ENCODE measurements around the gene MND1.

GRCh38 chr4:153314915-153315314, 29.6 kb upstream of the MND1 start:
- TF ChIP-seq, protein P1, sequence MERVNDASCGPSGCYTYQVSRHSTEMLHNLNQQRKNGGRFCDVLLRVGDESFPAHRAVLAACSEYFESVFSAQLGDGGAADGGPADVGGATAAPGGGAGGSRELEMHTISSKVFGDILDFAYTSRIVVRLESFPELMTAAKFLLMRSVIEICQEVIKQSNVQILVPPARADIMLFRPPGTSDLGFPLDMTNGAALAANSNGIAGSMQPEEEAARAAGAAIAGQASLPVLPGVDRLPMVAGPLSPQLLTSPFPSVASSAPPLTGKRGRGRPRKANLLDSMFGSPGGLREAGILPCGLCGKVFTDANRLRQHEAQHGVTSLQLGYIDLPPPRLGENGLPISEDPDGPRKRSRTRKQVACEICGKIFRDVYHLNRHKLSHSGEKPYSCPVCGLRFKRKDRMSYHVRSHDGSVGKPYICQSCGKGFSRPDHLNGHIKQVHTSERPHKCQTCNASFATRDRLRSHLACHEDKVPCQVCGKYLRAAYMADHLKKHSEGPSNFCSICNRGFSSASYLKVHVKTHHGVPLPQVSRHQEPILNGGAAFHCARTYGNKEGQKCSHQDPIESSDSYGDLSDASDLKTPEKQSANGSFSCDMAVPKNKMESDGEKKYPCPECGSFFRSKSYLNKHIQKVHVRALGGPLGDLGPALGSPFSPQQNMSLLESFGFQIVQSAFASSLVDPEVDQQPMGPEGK (CRISPR knock-in tag; IDR thresholded peaks at IDR 0.05; ENCODE audit: borderline replicate concordance) = no peak
- TF ChIP-seq, protein P2, sequence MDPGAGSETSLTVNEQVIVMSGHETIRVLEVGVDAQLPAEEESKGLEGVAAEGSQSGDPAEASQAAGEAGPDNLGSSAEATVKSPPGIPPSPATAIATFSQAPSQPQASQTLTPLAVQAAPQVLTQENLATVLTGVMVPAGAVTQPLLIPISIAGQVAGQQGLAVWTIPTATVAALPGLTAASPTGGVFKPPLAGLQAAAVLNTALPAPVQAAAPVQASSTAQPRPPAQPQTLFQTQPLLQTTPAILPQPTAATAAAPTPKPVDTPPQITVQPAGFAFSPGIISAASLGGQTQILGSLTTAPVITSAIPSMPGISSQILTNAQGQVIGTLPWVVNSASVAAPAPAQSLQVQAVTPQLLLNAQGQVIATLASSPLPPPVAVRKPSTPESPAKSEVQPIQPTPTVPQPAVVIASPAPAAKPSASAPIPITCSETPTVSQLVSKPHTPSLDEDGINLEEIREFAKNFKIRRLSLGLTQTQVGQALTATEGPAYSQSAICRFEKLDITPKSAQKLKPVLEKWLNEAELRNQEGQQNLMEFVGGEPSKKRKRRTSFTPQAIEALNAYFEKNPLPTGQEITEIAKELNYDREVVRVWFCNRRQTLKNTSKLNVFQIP (CRISPR knock-in tag; IDR thresholded peaks at IDR 0.05; ENCODE audit: borderline replicate concordance, low read depth) = no peak
- TF ChIP-seq ZFP3 (CRISPR knock-in tag; IDR thresholded peaks at IDR 0.05) (no peak), ZC3H10 (CRISPR knock-in tag; IDR thresholded peaks at IDR 0.05) (no peak), RARB (CRISPR knock-in tag; IDR thresholded peaks at IDR 0.05) (no peak), OSR1 (CRISPR knock-in tag; IDR thresholded peaks at IDR 0.05) (no peak), ESRRG (CRISPR knock-in tag; IDR thresholded peaks at IDR 0.05) (no peak), TCF4 (CRISPR knock-in tag; IDR thresholded peaks at IDR 0.05; ENCODE audit: borderline replicate concordance) (no peak), SNAI2 (CRISPR knock-in tag; IDR thresholded peaks at IDR 0.05) (no peak), ARNTL (CRISPR knock-in tag; IDR thresholded peaks at IDR 0.05; ENCODE audit: borderline replicate concordance, low read depth) (no peak), ZNF565 (CRISPR knock-in tag; conservative IDR thresholded peaks at IDR 0.05; ENCODE audit: low read depth) (no peak)
